Peyer's patch (tissue), 4 donors: ENCODE data around the gene TNN. TPM values are rescaled to one million over a fixed set of nuclear protein-coding genes. Genes with fewer than 3 reads are reported as not detected.

Source experiments
- DNase-seq, 3 donors: peaks; one replicate each; pipeline ENCODE4 v3.0.0-alpha.2; 2017 to 2019
- H3K27ac ChIP-seq, 4 donors: fragments of 200-600 bp; sonication (generic); one replicate each; pipeline ENCODE4 v1.5.1; 2016 to 2019
- H3K27me3 ChIP-seq, 2 donors: fragments of 200-600 bp; sonication (generic); one replicate each; pipeline ENCODE4 v1.5.1; 2019
- H3K36me3 ChIP-seq, 3 donors: fragments of 200-600 bp; sonication (generic); one replicate each; pipeline ENCODE4 v1.5.1; 2016 to 2019
- H3K4me1 ChIP-seq, 4 donors: fragments of 200-600 bp; sonication (generic); one replicate each; pipeline ENCODE4 v1.5.1; 2016 to 2019
- H3K4me3 ChIP-seq, 4 donors: fragments of 200-600 bp; sonication (generic); 1 replicate in 3 of 4; 2 replicates in 1 of 4; pipeline ENCODE4 v1.5.1; 2016 to 2019; ENCODE audit warnings: mild to moderate bottlenecking in 1 of 4
- H3K9me3 ChIP-seq, 4 donors: fragments of 200-600 bp; sonication (generic); one replicate each; pipeline ENCODE4 v1.5.1; 2016 to 2019; ENCODE audit warnings: mild to moderate bottlenecking in 1 of 4
- POLR2A ChIP-seq, 2 donors: fragments of 450-650 bp; IDR thresholded peaks; one replicate each; pipeline ENCODE4 v1.5.1; 2017; ENCODE audit warnings: antibody characterized with exemption in 2 of 2, mild to moderate bottlenecking in 2 of 2, moderate library complexity in 2 of 2
- total RNA-seq, 4 donors: library from RNA; depleted of rRNA; stranded (reverse); fragments of >200 nt; gene quantifications; one replicate each; pipeline ENCODE4 v1.1.0, GENCODE V29; 2016
- TF ChIP-seq, protein P1 (sequence below), 6 experiments: fragments of 450-650 bp in 4 of 6; fragments of 200-600 bp in 2 of 6; sonication (generic) in 1 of 6; IDR thresholded peaks; one replicate each; pipeline ENCODE4 v1.5.1; 2017 to 2019; ENCODE audit warnings: antibody characterized with exemption in 6 of 6, mild to moderate bottlenecking in 3 of 6, moderate library complexity in 1 of 6

The TNN gene
- total RNA-seq, 4 donors from 2014 or later: 0.35 to 0.83 TPM; not detected in 2

DNA sequence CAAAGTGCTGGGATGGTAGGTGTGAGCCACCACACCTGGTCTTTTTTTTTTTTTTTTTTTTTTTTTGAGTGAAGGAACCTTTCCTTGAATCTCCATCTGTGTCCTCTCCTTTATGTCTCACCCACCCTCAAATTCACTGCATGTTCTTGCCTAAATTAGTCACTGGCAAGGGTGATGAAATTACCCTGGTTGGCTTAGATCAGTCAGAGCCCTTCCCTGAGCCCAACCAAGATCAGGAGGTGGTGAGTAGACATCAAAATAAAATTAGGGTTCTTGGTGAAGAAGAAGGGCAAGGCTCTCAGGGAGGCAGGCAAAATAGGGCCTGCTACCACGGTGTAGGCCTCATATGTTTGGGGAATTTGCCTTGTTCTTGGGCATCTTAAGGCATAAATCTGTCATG, 5.3 kb upstream of the TNN start:
- Histone ChIP-seq H3K4me3 (no peak overlapping the region), H3K9me3 (no peaks in the 10 kb centered on the region), H3K27ac (no peak overlapping the region), H3K36me3 (no peaks in the 10 kb centered on the region), H3K27me3 (no peaks in the 10 kb centered on the region), H3K4me1 (no peaks in the 10 kb centered on the region)
- TF ChIP-seq POLR2A (IDR thresholded peaks at IDR 0.05): no peak
- TF ChIP-seq, protein P1, sequence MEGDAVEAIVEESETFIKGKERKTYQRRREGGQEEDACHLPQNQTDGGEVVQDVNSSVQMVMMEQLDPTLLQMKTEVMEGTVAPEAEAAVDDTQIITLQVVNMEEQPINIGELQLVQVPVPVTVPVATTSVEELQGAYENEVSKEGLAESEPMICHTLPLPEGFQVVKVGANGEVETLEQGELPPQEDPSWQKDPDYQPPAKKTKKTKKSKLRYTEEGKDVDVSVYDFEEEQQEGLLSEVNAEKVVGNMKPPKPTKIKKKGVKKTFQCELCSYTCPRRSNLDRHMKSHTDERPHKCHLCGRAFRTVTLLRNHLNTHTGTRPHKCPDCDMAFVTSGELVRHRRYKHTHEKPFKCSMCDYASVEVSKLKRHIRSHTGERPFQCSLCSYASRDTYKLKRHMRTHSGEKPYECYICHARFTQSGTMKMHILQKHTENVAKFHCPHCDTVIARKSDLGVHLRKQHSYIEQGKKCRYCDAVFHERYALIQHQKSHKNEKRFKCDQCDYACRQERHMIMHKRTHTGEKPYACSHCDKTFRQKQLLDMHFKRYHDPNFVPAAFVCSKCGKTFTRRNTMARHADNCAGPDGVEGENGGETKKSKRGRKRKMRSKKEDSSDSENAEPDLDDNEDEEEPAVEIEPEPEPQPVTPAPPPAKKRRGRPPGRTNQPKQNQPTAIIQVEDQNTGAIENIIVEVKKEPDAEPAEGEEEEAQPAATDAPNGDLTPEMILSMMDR (IDR thresholded peaks at IDR 0.05): no peak
- no peak for DNase-seq

DNA sequence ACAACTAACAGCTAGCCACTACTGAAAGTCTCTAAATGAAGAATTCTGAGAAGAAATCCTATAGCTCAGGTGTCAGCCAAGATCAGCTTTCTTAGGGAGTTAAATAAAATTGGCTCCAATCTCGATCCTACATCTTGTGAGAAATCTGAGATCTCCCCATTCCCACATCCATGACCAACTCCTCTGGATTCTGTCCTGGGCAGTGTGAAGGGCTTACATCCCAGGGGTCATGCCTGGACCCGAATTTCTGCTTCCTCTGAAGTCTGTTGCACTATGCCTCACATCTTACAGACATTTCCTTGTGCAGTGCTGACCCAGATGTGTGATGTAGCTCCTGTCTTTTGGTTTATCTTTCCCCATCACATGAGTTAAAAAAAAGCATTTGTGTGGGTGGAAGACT, 4.8 kb upstream of the TNN start:
- Histone ChIP-seq H3K4me1 (no peaks in the 10 kb centered on the region), H3K27ac (no peak overlapping the region), H3K9me3 (no peaks in the 10 kb centered on the region), H3K27me3 (no peaks in the 10 kb centered on the region), H3K4me3 (no peak overlapping the region), H3K36me3 (no peaks in the 10 kb centered on the region)
- DNase-seq: no peak
- TF ChIP-seq, protein P1 (IDR thresholded peaks at IDR 0.05): no peak
- TF ChIP-seq POLR2A (IDR thresholded peaks at IDR 0.05): no peak

DNA sequence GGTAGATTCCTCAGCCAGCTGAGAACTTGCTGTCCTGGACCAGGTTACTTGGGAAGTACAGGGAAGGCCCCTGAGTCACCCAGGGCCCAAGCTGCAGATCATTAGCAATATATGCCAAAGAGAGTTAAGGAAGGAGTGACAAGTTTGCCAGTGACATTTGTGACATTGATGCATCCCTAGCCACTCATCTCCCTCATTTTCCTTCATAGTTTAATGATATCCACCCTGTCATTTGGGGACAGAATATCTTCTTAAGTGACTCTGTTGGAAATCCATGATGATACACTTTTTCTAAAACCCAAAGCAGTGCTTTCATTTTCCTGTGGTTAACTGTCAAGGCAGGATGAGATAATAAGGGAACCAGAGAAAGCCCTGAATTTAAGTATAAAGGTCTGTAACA, 3.2 kb downstream of the TNN start:
- TF ChIP-seq, protein P1 (IDR thresholded peaks at IDR 0.05): no peak
- TF ChIP-seq POLR2A (IDR thresholded peaks at IDR 0.05): no peak
- Histone ChIP-seq H3K36me3 (no peaks in the 10 kb centered on the region), H3K27me3 (no peaks in the 10 kb centered on the region), H3K4me3 (no peak overlapping the region), H3K27ac (no peak overlapping the region), H3K9me3 (no peaks in the 10 kb centered on the region), H3K4me1 (peaks cover 0 to 4% (median 0%) of the 10 kb centered on the region in 4 donors)
- no peak for DNase-seq

DNA sequence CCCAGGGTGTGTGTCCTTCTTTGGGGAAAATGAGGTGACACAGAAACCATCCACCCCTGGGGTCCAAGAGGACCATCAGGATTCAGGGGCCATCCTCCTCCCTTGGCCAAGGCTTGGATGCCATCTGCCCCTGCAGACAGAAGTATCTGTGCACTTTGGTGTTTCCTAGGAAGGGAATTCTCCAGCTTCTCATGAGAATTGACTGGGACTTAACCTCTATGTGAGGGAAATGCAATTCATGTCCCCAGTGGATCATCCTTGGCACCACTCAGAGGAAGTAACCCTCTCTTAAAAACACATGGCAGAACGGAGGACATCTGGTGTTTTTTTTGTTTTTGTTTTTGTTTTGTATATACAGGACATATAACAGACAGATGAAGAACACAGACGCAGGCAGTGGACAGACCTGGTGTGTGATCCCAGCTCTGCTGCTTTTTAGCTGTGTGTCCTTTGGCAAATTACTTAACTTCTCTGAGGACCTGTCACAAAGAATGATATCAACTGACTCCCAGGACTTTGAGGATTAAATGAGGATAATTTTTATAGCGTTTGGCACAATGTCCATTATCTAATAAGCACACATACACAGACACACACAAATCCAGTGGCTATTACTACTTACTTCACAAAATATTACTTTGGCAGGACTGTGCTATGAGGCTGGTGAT, 3.8 kb downstream of the TNN start:
- no peak overlapping the region for H3K4me3 ChIP-seq
- DNase-seq: no peak
- TF ChIP-seq, protein P1 (IDR thresholded peaks at IDR 0.05): no peak
- TF ChIP-seq POLR2A (IDR thresholded peaks at IDR 0.05): no peak
- H3K4me1 ChIP-seq: peaks cover 0 to 4% (median 0%) of the 10 kb centered on the region in 4 donors
- no peaks in the 10 kb centered on the region for H3K36me3 ChIP-seq
- no peaks in the 10 kb centered on the region for H3K27me3 ChIP-seq
- no peak overlapping the region for H3K27ac ChIP-seq
- H3K9me3 ChIP-seq: no peaks in the 10 kb centered on the region

DNA sequence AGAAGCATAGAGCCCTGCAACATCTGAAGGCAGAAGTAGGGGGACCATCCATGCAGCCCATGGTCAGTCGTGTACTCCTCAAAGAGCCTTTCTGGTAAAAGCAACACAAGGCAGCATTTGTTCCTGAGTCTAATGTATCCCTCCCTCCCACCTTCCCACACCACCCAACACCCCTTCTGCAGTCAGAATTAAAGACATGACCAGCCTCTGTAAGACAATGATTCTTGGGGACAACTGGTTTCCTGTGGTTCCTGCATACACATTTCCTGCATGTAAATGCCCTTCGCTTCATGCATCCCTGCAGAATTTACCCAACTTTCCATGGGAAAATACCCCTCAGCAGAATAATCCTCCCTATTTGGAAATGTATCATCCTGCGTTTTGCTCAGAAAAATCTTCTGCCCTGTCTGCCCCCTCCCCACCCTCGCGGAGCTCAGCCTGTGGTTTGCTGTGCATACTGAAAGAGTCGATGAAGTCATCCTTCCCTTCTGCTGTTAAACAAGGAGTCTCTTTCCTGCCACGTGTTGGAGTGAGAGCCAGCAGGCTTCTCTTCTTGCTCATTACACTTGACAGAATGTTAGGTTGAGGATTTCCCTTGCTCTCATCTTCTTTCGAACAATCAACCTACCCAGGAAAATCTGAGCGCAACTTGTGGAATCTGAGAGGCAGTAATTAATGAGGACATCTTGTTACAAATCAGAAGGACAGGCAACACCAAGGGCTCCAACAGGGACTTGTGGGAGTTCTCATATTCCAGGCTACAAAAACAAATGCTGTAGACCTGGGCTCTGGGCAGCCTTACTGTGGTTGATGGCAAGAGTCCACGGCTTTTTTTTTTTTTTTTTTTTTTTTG, 4.7 kb downstream of the TNN start:
- Histone ChIP-seq H3K9me3 (no peaks in the 10 kb centered on the region), H3K36me3 (no peaks in the 10 kb centered on the region), H3K27ac (no peak overlapping the region), H3K4me1 (peaks cover 0 to 4% (median 0%) of the 10 kb centered on the region in 4 donors), H3K27me3 (no peaks in the 10 kb centered on the region), H3K4me3 (no peak overlapping the region)
- DNase-seq: no peak
- TF ChIP-seq POLR2A (IDR thresholded peaks at IDR 0.05): no peak
- TF ChIP-seq, protein P1 (IDR thresholded peaks at IDR 0.05): no peak
